Subcutaneous abdominal adipose tissue (tissue), 5 donors: Measurements from ENCODE around the gene THUMPD2.
"Not testable (repeated sequence)": the region's sequence is repeated elsewhere in the genome, so short reads cannot be mapped to it uniquely, and the experiment has no call there.

ENCODE experiments used
- H3K27ac ChIP-seq: one replicate; pipeline ENCODE4 v1.7.0; 2013; ENCODE audit warnings: low read depth, mild to moderate bottlenecking, inconsistent platforms, low read length, moderate library complexity
- H3K27me3 ChIP-seq, 5 donors: one replicate each; pipeline ENCODE4 v1.7.0; 2013; ENCODE audit warnings: low read length in 5 of 5, inconsistent platforms in 1 of 5; ENCODE audit not compliant: control insufficient read depth in 5 of 5, insufficient read depth in 4 of 5
- H3K36me3 ChIP-seq, 5 donors: one replicate each; pipeline ENCODE4 v1.7.0; 2013; ENCODE audit warnings: low read length in 5 of 5; ENCODE audit not compliant: control insufficient read depth in 5 of 5, insufficient read depth in 5 of 5
- H3K4me1 ChIP-seq, 5 donors: one replicate each; pipeline ENCODE4 v1.7.0; 2013; ENCODE audit warnings: low read length in 5 of 5, mild to moderate bottlenecking in 3 of 5, moderate library complexity in 1 of 5; ENCODE audit not compliant: control insufficient read depth in 5 of 5, insufficient read depth in 5 of 5
- H3K4me3 ChIP-seq, 5 donors: one replicate each; pipeline ENCODE4 v1.7.0; 2013; ENCODE audit warnings: low read length in 5 of 5, low read depth in 1 of 5
- H3K9ac ChIP-seq, 5 donors: one replicate each; pipeline ENCODE4 v1.7.0; 2013; ENCODE audit warnings: low read length in 5 of 5, mild to moderate bottlenecking in 4 of 5, moderate library complexity in 3 of 5
- H3K9me3 ChIP-seq, 5 donors: one replicate each; pipeline ENCODE4 v1.7.0; 2013; ENCODE audit warnings: low read length in 5 of 5; ENCODE audit not compliant: control insufficient read depth in 5 of 5
- donor health status: healthy.
- donor health status: healthy.
- donor health status: healthy.
- donor health status: healthy.
- donor health status: healthy.

Gene THUMPD2

DNA sequence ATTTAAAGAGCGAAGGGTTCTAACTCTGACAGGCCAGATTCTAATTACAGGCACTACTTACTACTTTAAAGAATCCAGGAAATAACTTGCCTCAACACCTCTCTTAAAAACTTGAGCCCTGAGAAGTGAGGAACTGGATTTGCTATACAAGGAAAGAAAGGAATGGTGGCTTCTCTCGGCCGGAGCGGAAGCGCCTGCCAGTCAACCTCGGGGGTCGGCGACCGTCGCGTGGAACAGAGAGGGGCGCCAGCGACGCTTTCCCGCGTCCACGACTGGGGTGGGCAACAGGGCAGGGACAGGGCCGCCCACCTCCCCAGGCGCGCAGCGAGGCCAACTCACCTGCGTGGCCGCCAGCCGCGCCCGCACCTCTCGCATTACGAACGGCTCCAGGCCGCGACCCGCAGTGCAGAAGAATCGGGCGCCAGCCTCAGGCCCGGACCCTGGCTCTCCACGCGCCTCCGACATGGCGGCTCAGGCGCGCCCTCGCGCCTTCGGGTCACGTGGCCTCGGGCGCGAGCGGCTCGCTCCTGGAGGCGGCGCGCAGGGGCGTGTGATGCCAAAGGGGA, at the start of gene THUMPD2:
TSS of gene THUMPD2 (minus strand) at position 484 of the 566 bp plus-strand sequence. CDS start at position 465, 19 bp downstream.
- Histone ChIP-seq H3K4me1 (peaks cover 0 to 37% (median 30%) of the 10 kb centered on the region in 5 donors), H3K9ac (peak within 1 kb of the TSS; percentile 75 to 99 (median 96)), H3K27me3 (no peaks in the 10 kb centered on the region), H3K27ac (peak within 1 kb of the TSS; percentile 63), H3K4me3 (peak within 1 kb of the TSS; percentile 84 to 94 (median 94)), H3K36me3 (no peaks in the 10 kb centered on the region), H3K9me3 (no peaks in the 10 kb centered on the region)

DNA sequence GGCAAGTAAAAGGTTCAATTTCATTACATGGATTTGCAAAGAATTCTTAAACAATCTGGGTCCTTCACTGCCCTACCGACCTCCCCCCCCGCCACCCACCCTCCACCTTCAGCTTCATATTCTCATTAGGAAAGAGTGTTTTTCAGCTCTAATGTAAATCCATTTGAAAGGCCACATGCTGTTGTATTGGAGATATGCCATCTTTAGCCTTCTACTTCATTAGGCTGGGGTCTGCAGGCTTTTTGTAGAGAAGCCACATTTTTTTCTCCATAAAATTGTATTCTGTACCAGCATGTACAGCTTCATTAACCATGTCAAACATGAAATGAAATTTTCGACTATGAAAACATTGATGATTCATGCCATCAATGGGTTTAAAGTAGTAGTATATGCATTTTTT, 42.8 kb upstream of the THUMPD2 start:
- H3K27me3 ChIP-seq: no peaks in the 10 kb centered on the region
- no peak overlapping the region for H3K9ac ChIP-seq
- no peak overlapping the region for H3K27ac ChIP-seq
- no peaks in the 10 kb centered on the region for H3K36me3 ChIP-seq
- no peak overlapping the region for H3K4me3 ChIP-seq
- H3K4me1 ChIP-seq: no peaks in the 10 kb centered on the region
- no peaks in the 10 kb centered on the region for H3K9me3 ChIP-seq

- Histone ChIP-seq H3K27me3 (no peaks in the 10 kb centered on the region), H3K36me3 (no peaks in the 10 kb centered on the region), H3K9me3 (no peaks in the 10 kb centered on the region), H3K9ac (no peak overlapping the region), H3K4me3 (no peak overlapping the region), H3K27ac (no peak overlapping the region), H3K4me1 (no peaks in the 10 kb centered on the region)
Observed at GRCh38 chr2:39816845-39817244, 37.8 kb upstream of the THUMPD2 start.

- H3K4me3 ChIP-seq: no peak overlapping the region
- H3K27ac ChIP-seq: no peak overlapping the region
- no peaks in the 10 kb centered on the region for H3K36me3 ChIP-seq
- no peaks in the 10 kb centered on the region for H3K9me3 ChIP-seq
- no peaks in the 10 kb centered on the region for H3K27me3 ChIP-seq
- no peaks in the 10 kb centered on the region for H3K4me1 ChIP-seq
- no peak overlapping the region for H3K9ac ChIP-seq
Observed at GRCh38 chr2:39816428-39816827, 37.4 kb upstream of the THUMPD2 start.

DNA sequence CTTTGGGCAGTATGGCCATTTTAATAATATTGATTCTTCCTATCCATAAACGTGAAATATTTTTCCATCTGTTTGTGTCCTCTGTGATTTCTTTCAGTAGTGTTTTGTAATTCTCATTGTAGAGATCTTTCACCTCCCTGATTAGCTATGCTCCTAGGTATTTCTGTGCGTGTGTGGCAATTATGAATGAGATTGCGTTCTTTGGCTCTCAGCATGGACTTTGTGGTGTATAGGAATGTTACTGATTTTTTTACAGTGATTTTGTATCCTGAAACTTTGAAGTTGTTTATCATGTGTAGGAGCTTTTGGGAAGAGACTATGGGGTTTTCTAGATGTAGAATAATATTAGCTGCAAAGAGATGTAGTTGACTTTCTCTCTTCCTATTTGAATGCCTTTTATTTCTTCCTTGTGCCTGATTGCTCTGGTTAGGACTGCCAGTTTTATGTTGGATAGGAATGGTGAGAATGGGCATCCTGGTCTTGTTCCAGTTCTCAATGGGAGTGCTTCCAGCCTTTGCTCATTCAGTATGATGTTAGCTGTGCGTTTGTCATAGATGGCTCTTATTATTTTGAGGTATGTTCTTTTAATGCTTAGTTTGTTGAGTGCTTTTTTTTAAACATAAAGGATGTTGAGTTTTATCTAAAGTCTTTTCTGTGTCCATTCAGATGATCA, 27.0 kb upstream of the THUMPD2 start:
- peaks cover 0 to 16% (median 4%) of the 10 kb centered on the region in 5 donors for H3K9me3 ChIP-seq
- H3K4me3 ChIP-seq: no peak overlapping the region
- H3K4me1 ChIP-seq: no peaks in the 10 kb centered on the region
- no peak overlapping the region for H3K9ac ChIP-seq
- no peaks in the 10 kb centered on the region for H3K36me3 ChIP-seq
- no peaks in the 10 kb centered on the region for H3K27me3 ChIP-seq
- no peak overlapping the region for H3K27ac ChIP-seq

- Histone ChIP-seq H3K9ac (no peak overlapping the region), H3K27ac (no peak overlapping the region), H3K4me1 (no peaks in the 10 kb centered on the region), H3K27me3 (no peaks in the 10 kb centered on the region), H3K36me3 (no peaks in the 10 kb centered on the region), H3K9me3 (peaks cover 0 to 16% (median 4%) of the 10 kb centered on the region in 5 donors), H3K4me3 (no peak overlapping the region)
Observed at GRCh38 chr2:39803839-39804238, 24.8 kb upstream of the THUMPD2 start.

GRCh38 chr2:39800752-39801151, 21.7 kb upstream of the THUMPD2 start:
- no peaks in the 10 kb centered on the region for H3K4me1 ChIP-seq
- no peak overlapping the region for H3K9ac ChIP-seq
- no peak overlapping the region for H3K27ac ChIP-seq
- peaks cover 0 to 16% (median 4%) of the 10 kb centered on the region in 5 donors for H3K9me3 ChIP-seq
- H3K27me3 ChIP-seq: no peaks in the 10 kb centered on the region
- H3K4me3 ChIP-seq: no peak overlapping the region
- no peaks in the 10 kb centered on the region for H3K36me3 ChIP-seq

- H3K4me1 ChIP-seq: no peaks in the 10 kb centered on the region
- H3K27ac ChIP-seq: no peak overlapping the region
- H3K4me3 ChIP-seq: no peak overlapping the region
- no peaks in the 10 kb centered on the region for H3K27me3 ChIP-seq
- H3K9me3 ChIP-seq: peaks cover 0 to 5% (median 0%) of the 10 kb centered on the region in 5 donors
- H3K9ac ChIP-seq: no peak overlapping the region
- H3K36me3 ChIP-seq: no peaks in the 10 kb centered on the region
Observed at GRCh38 chr2:39796134-39796533, 17.1 kb upstream of the THUMPD2 start.

DNA sequence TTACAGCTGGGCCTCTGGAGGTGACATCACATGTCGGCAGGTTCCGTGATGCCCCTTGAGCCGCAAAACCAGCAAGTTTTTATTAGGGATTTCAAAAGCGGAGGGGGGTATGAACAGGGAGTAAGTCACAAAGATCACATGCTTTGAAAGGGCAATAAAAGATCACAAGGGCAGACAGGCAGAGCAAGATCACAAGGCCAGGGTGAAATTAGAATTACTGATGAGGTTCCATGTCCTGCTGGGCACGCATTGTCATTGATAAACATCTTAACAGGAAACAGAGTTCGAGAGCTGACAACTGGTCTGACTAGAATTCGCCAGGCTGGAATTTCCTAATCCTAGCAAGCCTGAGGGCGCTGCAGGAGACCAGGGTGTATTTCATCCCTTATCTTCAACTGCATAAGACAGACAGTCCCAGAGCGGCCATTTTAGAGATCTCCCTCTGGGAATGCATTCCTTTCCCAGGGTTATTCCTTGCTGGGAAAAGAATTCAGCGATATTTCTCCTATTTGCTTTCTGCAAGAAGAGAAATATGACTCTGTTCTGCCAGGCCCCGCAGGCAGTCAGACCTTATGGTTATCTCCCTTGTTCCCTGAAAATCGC, 11.3 kb upstream of the THUMPD2 start:
- not testable (repeated sequence) for H3K36me3 ChIP-seq, H3K9ac ChIP-seq, H3K27ac ChIP-seq, H3K4me3 ChIP-seq, H3K9me3 ChIP-seq, H3K27me3 ChIP-seq, H3K4me1 ChIP-seq

DNA sequence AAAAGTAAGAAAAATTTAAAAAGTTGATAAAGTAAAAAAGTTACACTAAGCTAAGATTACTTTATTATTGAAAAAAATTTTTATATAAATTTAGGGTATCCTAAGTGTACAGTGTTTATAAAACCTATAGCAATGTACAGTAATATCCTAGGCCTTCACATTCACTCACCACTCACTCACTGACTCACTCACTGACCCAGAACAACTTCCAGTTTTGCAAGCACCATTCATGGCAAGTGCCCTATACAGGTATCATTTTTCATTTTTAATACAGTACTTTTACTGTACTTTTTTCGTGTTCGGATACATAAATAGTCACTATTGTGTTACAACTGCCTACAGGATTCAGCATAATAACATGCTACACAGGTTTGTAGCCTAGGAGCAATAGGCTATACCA, 8.9 kb upstream of the THUMPD2 start:
- Histone ChIP-seq H3K36me3 (no peaks in the 10 kb centered on the region), H3K9ac (no peak overlapping the region), H3K27me3 (no peaks in the 10 kb centered on the region), H3K9me3 (peaks cover 0 to 5% (median 0%) of the 10 kb centered on the region in 5 donors), H3K27ac (no peak overlapping the region), H3K4me1 (no peaks in the 10 kb centered on the region), H3K4me3 (no peak overlapping the region)
